AG09309 (cell line): ENCODE results near the gene TM4SF4.

Experiments
- DNase-seq: peaks from one replicate; pipeline ENCODE4 v3.0.0-alpha.2; 2010; ENCODE audit warnings: low read depth
- H3K4me3 ChIP-seq: 2 replicates; pipeline ENCODE4 v1.5.1; 2011; ENCODE audit warnings: mild to moderate bottlenecking, low read depth, low read length, moderate library complexity; ENCODE audit not compliant: control insufficient read depth
- TF ChIP-seq, protein P1 (sequence below): IDR thresholded peaks from 2 replicates; pipeline ENCODE4 v1.5.1; 2011; ENCODE audit warnings: mild to moderate bottlenecking, low read depth, low read length, inconsistent platforms; ENCODE audit not compliant: insufficient read depth, control insufficient read depth; ENCODE audit errors: missing control alignments

The TM4SF4 gene

DNA sequence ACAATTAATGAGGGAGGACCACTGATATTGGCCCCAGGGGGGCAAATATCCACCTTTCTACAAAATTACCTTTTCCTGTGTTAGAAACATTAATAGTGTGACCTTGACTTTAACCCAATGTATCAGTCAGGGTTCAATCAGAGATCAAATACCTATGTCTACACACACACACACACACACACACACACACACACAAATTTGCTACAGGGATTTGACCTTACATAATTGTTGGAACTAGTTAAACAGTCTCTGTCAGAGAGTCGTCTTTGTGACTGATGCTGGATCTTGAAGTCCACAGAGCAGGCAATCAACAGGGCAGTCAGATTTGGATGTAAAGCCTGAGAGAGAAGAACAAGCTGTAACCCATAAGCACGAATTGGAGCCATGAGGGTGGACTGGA is 32.5 kb downstream of the TM4SF4 start:
- TF ChIP-seq, protein P1, sequence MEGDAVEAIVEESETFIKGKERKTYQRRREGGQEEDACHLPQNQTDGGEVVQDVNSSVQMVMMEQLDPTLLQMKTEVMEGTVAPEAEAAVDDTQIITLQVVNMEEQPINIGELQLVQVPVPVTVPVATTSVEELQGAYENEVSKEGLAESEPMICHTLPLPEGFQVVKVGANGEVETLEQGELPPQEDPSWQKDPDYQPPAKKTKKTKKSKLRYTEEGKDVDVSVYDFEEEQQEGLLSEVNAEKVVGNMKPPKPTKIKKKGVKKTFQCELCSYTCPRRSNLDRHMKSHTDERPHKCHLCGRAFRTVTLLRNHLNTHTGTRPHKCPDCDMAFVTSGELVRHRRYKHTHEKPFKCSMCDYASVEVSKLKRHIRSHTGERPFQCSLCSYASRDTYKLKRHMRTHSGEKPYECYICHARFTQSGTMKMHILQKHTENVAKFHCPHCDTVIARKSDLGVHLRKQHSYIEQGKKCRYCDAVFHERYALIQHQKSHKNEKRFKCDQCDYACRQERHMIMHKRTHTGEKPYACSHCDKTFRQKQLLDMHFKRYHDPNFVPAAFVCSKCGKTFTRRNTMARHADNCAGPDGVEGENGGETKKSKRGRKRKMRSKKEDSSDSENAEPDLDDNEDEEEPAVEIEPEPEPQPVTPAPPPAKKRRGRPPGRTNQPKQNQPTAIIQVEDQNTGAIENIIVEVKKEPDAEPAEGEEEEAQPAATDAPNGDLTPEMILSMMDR, result no peak
- DNase-seq, result no peak
- no peak overlapping the region for H3K4me3 ChIP-seq

DNA sequence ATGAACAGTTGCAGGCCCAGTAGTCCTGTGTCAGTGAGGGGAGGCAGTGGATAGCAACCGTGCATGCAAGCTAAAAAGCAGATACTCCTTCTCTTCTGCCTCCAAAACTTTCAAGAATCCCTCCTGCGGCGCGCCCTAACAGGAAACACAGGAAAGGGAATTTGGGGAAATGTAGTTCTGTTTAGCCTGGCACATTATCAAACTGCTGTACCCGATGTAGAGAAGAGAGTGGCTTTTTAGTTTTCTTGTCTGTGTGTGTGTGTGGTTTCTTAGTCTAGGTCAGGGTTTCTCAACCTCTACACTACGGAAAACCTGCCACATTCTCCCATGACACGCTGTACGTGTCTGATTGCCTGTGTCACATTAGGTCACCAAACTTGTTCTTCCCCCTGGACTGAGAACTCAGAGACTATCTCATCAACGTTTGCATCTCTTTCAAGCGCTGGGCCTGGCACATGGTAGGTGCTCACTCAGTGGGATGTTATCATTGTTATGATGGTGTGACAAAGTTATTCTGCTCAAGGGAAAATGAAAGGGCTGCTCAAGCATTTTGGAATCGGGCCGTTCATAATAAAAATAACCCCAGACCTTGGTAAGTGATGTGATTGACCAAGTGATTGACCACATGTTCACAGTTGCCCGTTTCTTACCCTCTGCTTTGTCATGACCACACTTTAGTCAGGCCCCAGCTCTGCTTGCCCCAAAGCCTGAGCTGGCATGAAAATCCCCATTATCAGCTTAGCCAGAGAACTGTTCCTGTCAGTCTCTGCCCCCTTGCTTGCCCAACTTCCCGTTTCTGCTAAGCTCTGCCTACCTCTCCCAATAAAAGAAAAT is 33.2 kb downstream of the TM4SF4 start:
- no peak overlapping the region for H3K4me3 ChIP-seq
- DNase-seq, result peak; percentile 86
- TF ChIP-seq, protein P1, result no peak

DNA sequence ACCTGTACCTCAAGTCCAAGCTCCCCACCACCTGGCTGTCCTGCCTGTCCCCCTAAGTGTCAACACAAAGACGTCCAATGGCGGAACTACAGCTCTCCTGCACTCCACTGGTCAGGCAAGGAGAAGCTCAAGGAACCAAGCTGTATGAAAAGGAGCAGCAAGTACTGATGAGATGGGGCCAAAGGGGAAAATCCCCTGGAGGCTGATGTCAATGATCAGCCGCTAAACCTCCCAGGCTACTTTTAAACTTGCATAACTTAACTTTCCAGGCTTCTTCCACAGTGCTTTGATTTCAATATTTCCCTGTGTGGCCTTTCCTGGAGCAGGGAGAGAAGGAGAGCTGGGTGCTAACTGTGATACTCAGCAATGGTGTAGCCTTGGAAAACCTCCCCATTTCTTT is 35.0 kb downstream of the TM4SF4 start:
- TF ChIP-seq, protein P1, result no peak

DNA sequence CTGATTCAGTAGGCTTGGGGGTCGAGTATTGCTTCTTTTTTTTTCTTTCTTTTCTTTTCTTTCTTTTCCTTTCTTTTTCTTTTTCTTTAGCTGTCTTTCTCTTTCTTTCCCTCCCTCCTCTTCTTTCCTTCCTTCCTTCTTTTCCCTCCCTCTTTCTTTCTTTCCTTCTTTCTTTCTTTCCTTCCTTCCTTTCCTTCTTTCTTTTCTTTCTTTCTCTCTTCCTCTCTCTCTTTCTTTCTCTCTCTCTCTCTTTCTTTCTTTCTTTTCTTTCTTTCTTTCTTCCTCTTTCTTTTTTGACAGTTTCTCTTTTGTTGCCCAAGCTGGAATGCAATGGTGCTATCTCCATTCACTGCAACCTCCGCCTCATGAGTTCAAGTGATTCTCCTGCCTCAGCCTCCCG is 36.0 kb downstream of the TM4SF4 start:
- TF ChIP-seq, protein P1, result no peak
- no peak for DNase-seq
- no peak overlapping the region for H3K4me3 ChIP-seq

More for the DNA sequence above, 35.0 kb downstream of the TM4SF4 start:
- no peak overlapping the region for H3K4me3 ChIP-seq
- no peak for DNase-seq

DNA sequence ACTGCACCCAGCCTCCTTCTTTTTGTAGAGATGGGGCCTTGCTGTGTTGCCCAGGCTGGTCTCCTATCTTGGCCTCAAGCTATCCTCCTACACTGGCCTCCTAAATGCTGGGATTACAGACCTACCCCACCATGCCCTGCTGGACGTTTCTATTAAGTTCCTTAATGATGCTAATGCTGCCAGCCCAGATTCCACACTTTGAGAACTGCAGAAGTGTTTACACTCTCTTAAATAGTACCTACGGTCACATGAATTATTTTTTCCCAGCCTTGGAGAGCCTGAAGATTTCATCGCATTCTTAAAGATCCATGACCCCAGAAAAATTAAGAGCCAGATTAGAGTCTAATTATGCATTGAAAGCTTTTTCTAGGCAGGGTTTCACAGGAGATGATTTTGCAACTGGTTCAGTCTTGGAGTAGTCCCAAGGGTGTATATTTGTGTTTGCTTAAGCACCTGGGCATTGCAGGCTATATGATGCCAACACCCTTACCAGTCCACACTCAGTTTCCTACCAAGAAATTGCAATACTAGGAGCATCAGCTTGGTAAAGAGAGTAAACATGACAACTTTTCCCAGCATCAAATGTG is 36.6 kb downstream of the TM4SF4 start:
- DNase-seq, result no peak
- TF ChIP-seq, protein P1, result no peak
- H3K4me3 ChIP-seq, result no peak overlapping the region

DNA sequence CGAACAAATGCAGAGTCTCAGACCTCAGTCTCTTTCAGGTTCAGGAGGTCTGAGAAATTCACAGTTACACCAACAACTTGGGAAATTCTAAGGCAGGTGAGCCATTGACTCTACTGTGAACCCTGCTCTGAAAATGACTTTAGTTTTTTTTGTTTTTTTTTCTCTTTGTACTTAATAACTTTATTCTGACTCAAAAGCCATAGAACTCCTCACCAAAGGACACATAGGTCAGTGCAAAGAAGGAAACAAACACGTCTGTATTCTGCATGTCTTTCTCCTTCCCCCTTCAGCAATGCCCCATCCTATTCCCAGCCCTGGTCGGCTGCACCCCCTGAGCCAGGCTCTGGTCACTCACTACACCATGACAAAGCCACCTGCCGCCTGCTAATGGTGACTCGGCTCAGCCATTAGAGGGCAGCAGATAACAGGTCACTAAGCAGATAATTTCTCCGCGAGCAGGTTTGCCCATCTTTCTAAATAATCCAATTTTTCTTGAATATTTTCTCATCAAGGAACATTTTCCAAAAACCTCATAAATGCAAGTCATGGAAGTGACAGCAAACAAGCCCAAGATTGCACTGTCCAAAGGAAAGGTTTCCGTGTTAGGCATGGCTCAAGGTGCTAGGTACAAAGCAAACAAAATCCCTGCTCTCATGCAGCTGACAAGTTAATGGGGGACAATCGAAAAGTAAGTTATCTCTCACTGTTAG is 37.7 kb downstream of the TM4SF4 start:
- TF ChIP-seq, protein P1, result peak; percentile 81
- no peak for DNase-seq
- no peak overlapping the region for H3K4me3 ChIP-seq
